M059J (cell line): ENCODE data around the gene DBNL. TPM values are rescaled to one million over a fixed set of nuclear protein-coding genes. Genes with fewer than 3 reads are reported as not detected.

Experiments
- DNase-seq: peaks from one replicate; pipeline ENCODE4 v3.0.0-alpha.2; 2012; ENCODE audit warnings: low read depth
- total RNA-seq: library from RNA; depleted of rRNA; stranded (reverse); fragments of >200 nt; shearing (Covaris generic); gene quantifications from 2 replicates; pipeline ENCODE4 v1.2.3, GENCODE V29; 2014

Gene DBNL
- total RNA-seq, 1 experiment from 2014 or later, result 183 TPM

- no peak for DNase-seq
These were observed 17.2 kb downstream of the DBNL start for GRCh38 chr7:44061645-44062179.

DNA sequence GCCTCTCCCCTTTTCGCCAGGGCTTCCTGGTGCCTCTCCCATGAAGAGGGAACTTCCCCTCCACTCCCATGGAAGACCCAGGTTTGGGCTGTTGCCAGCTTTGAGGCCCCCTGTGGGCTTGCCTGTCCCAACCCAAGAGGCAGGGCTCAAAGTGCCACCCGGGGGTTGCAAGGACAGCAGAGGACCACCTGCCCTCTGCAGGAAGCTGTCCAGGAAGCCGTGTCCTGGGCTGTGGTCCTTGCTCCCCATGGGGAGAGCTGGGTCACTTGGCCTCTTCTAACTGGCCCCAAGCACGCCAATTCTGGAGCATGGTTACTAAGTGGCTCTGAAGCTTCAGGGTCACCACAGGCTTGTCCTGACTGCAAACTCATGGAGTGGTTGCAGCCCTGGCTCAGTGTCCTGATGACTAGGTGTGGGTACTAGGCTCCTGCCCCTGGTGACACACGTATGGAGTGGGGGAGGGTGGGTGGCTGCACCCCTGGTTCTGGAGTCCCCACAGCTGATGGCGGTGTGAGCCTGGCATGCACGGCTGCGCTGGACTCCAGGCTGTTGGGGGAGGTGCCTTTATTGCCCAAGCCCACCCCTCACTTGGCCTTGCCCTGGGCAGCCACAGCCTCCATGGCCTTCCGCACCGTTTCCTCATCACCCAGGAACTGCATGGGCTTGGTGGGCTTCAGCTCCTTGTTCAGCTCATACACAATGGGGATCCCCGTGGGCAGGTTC lies 17.8 kb downstream of the DBNL start:
- no peak for DNase-seq

DNA sequence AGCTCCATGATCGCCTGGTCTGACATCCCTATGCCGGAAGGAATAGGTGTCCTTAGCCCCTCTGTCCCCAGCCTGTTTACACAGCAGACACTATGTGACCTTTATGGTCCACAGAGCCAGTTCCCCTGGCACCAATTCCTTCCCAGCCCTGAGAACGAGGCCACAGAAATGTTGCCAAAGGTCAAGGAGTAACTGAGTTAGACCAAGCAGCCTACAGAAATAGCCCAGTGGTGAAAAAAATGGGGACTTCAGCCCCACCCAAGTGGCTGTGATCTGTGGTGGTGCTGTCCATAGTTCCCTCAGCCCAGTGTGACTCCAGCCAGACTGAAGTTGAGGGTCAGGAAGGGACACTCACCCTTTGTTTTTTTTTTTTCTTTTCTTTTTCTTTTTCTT lies 18.4 kb downstream of the DBNL start:
- DNase-seq, result no peak

DNA sequence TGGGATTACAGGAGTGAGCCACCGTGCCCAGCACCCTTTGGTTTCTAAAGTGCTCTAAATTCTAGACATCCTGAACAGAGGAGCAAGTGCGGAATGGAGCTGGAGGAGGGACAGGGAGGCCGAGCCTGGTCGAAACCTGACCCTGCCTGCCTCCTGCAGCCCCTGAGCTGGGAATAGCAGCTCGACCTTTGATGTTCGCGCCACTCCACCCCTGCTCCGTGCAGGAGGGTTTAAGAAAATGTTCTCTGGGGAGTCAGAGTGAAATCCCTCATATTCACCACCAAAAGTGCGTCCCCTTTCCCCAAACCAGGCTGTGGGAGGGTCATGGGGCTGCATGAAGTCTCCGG lies 19.0 kb downstream of the DBNL start:
- no peak for DNase-seq

DNA sequence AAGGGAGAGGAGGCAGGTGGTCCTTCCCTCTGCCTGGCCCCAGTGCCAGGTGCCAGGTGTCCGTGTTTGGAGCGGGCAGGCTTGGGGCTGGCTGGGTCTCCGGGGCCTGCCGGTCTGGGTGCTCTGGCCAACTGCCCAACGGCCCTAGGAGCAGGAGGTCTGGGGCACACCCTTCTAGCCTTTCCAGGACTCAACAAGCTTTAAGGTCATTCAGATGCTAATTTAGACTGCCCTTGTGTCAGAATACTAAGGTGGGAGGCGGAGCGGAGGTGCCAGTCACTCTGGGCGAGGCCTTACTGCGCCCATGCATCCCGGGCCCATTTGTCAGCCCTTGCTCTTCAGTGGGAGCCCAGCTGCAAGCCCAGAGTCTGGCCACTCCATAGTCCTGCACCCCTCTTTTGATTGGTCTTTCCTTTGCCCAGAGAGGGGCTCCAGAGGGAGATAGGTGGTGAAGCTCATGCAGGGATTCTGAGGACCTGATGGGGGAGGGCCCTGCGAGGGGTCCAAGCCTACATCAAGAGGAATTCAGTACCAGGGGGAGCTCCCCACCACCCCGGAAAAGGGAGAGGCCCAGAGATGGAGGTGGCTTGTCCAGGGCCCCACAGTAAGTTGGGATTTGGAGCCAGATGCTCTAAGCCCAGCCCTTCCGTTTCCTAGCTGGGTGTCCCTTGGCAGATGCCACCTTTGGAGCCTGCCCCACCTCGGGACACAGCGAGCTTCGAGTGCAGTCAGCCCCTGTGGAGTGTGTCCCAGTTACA lies 19.6 kb downstream of the DBNL start:
- DNase-seq, result no peak

GRCh38 chr7:44064791-44065430 lies 20.4 kb downstream of the DBNL start:
- no peak for DNase-seq

GRCh38 chr7:44065431-44066110 lies 21.1 kb downstream of the DBNL start, which contains the start of gene PGAM2:
Gene PGAM2 (minus strand): TSS chr7:44065567. CDS start chr7:44065529, 38 bp downstream.
- DNase-seq, result peak; percentile 60

DNA sequence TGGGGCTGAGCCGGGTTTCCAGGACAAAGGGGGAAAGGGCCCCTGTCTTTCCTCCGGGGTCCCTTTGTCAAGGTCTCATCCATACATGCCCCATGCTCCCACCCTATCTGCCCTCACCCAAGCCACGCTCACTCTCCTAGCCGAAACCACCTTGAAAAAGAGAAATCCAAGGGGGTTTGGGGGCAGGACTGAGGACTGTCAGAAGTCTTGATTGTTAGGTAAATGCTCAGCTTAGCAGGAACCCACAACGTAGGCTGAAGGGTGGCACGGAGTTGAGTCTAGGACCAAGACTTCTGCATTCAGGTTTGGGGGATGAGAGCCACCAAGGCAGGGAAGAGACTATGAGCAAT lies 21.6 kb downstream of the DBNL start:
- no peak for DNase-seq

DNA sequence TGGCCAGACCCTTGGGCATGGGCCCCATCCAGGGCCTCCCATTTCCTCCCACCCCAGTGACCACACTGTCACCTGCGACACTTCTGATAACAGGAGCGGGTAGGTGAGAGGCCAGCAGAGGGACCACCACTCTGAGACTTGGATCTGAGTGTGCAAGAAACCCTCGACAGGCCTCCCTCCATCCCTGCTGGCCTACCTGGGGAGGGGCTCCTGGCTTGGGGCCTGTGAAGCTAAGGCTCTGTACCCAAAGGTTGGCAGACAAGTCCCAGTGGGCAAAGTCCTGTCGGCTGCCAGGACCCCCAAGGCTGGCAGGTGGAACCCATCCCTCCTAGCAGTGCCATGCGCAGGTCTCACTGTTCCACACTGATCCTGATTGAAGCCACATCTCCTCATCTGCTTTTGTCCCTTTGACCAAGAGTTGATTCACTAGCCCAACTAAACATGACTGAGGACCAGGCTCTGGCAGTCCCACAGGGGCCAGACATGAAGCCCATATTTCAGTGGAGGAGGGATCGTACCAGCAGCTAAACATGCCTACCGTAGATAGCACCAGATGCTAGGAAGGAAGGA lies 22.1 kb downstream of the DBNL start:
- no peak for DNase-seq

- DNase-seq, result no peak
These were observed 22.8 kb downstream of the DBNL start for GRCh38 chr7:44067064-44067951.

DNA sequence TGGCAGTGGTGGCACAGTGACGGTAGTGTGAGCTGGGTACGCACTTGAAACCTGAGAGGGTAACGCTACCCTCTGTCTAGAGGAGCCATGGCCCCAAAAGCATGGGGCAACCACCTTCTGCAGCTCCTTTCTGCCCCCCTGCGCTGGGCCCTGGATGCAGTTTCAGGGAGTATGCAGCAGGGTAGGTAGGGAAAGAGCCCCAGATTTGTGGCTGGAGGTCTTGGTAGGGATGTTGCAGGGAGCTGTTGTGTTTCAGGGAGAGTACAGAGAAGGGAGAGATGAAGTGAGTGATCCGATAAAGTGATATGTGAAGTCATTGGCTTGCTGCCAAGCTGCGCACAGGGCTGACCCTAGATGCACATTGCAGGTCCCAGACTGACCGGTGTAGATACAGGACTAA lies 23.6 kb downstream of the DBNL start:
- DNase-seq, result no peak

DNA sequence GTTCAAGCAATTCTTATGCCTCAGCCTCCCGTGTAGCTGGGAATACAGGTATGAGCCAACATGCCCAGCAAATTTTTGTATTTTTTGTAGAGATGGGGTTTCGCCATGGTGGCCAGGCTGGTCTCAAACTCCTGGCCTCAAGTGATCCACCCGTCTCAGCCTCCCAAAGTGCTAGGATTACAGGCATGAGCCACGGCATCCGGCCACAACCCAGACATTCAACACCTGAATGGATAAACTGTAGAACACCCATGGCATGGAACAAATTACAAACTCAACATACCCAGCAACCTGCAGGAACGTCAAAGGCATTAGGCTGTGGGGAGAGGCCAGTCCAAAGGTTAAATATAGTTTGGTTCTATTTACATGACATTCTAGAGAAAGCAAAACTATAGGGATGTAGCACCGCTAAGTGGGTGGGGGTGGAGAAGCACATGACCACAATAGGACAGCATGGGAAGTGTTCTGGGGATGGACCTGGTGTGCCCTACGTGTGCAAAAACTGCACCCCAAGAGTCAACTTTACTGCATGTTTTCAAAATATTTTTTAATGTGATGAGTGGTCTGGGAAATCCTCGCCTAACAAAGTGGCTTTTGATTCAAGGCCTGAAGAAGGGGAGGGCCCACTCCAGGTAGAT lies 27.3 kb downstream of the DBNL start:
- DNase-seq, result no peak

GRCh38 chr7:44072364-44073231 lies 28.1 kb downstream of the DBNL start:
- peak; percentile 97 for DNase-seq

DNA sequence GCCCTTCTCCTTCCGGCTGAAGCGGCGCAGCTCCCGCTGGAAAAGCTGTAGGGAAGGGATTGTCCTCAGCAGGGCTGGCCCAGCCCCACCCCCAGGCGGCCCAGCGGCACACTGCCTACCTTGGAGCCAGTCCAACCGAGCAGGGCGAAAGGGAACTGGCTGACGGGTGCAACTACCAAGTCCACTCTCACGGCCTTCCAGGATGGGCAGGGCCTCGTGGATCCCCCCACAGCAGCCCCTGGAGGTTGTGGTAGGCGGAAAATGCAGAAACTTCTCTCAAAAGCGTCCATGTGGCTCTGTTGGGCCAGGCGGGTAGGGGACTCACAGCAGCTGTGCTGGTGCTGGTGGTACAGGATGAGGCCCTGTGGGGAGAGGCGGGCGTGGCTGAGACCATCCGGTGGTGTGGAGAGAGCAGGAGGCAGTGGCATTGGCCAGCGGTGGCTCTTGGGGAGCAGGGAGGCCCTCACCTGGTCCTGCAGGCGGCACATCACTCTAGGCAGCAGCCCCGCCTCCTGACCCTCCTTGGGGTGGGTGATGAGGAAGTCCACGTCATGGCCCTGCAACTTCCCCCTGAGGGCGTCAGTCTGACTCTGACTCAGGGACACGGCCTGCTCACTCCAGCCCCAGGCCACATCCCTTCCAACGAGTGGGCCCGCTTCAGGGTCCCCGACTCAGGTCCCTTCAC lies 29.3 kb downstream of the DBNL start:
- DNase-seq, result peak; percentile 84

GRCh38 chr7:44074349-44074695 lies 29.8 kb downstream of the DBNL start:
- DNase-seq, result no peak

DNA sequence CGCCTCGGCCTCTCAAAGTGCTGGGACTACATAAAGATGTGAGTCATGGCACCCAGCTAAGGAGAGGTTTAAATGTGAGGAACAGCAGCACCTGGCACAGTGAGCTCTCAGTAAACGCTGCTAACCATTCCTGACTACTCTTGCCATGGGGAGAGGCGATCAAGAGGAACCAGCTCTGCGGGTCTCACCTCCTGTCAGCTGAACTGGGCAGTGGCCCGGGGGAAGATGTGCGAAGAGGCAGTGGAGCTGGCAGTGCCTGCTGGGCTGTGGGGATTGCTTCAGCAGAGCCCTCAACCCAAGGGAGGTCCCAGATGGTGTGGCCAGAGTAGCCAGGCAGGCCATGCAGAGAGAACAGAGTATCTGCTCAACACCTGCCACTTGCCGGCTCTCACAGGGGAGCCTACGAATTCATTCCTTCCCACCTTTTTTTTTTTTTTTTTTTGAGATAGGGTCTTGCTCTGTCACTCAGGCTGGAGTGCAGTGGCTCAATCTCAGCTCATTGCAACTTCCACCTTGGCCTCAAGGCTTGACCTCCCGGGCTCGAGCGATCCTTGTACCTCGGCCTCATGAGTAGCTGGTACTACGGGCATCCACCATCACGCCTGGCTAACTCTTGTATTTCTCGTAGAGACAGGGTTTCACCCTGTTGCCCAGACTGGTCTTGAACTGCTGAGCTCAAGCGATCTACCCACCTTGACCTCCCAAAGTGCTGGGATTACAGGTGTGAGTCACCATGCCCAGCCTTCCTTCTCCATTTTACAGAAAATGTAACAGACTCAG lies 31.0 kb downstream of the DBNL start:
- DNase-seq, result no peak

DNA sequence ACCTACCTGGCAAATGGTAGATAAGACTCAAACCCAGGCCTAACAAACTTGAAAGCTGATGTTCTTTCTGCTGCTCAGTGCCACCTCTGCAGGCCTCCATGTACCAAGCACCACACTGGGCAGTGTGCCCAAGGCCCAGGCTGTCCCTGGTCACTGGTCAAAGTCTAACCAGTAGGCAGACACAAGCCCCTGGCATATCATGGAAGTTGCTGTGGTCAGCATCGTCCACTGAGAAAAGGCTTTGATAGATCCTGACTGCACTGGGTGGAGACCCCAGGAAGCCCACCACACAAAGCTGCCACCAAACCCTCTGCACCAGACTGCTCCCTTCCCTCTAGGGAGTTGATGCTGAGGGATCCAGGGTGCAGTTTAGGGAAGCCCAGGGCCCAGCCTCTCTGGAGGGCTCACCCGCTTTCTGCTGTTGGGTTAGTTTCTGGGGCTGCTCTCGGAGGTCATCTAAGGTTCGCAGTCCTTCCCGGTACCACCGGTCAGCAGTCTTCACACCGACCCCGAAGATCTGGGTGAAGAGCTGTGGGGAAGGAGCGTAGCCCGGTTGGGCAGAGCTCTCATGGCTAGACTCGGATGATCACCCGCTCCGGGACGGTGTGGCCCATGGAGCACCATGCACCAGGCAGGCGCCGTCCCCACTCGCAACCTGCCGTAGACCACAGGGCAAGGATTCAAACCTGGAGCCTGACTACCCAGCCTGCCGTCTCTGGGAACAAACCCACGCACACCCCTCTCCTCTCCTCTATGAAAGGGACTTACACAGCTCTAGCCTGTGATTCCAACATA lies 31.8 kb downstream of the DBNL start:
- no peak for DNase-seq
